Stomach (tissue), 9 donors: ENCODE data around the gene ISCA1. TPM values are rescaled to one million over a fixed set of nuclear protein-coding genes. Genes with fewer than 3 reads are reported as not detected.

ENCODE experiments used
- DNase-seq, 2 donors: peaks; one replicate each; pipeline versions ENCODE4 v3.0.0 to v3.0.0-alpha.2; 2013 to 2019
- H3K27ac ChIP-seq, 5 donors: fragments of 200-600 bp in 4 of 5; sonication (generic) in 4 of 5; one replicate each; pipeline ENCODE4 v1.5.1; 2013 to 2019; ENCODE audit warnings: mild to moderate bottlenecking in 1 of 5, moderate library complexity in 1 of 5
- H3K27me3 ChIP-seq, 3 donors: fragments of 200-600 bp; sonication (generic); one replicate each; pipeline ENCODE4 v1.5.1; 2017 to 2019; ENCODE audit warnings: mixed run types in 1 of 3
- H3K36me3 ChIP-seq, 4 donors: fragments of 200-600 bp; sonication (generic); 1 replicate in 3 of 4; 2 replicates in 1 of 4; pipeline ENCODE4 v1.5.1; 2016 to 2019
- H3K4me1 ChIP-seq, 4 donors: fragments of 200-600 bp; sonication (generic); one replicate each; pipeline ENCODE4 v1.5.1; 2016 to 2019
- H3K4me3 ChIP-seq, 4 donors: fragments of 200-600 bp; sonication (generic) in 3 of 4; one replicate each; pipeline ENCODE4 v1.5.1; 2016 to 2019; ENCODE audit warnings: mild to moderate bottlenecking in 1 of 4
- H3K9me3 ChIP-seq, 4 donors: fragments of 200-600 bp; sonication (generic); one replicate each; pipeline ENCODE4 v1.5.1; 2016 to 2019
- EP300 ChIP-seq: sonication (generic); formaldehyde crosslinking; IDR thresholded peaks from one replicate; pipeline ENCODE4 v1.6.1; 2017; ENCODE audit warnings: antibody characterized with exemption
- POLR2A ChIP-seq, 4 donors: fragments of 450-650 bp; IDR thresholded peaks; one replicate each; pipeline ENCODE4 v1.6.1; 2016; ENCODE audit warnings: antibody characterized with exemption in 4 of 4, control low read depth in 2 of 4, mild to moderate bottlenecking in 1 of 4, moderate library complexity in 1 of 4
- POLR2AphosphoS5 ChIP-seq, 3 donors: sonication (generic); formaldehyde crosslinking; IDR thresholded peaks; one replicate each; pipeline ENCODE4 v1.6.1; 2016; ENCODE audit warnings: antibody characterized with exemption in 3 of 3
- WGBS, 5 donors: extraction: QIAGEN DNeasy Blood & Tissue Kit in 3 of 5; methylation state at CpG; one replicate each; pipeline versions ENCODE4 v1.1.5 to v1.1.7; 2013 to 2018; 5-methylcytosine and 5-hydroxymethylcytosine counted together
- intact Hi-C: fragments of 100-400 bp; cut with DNase I; formaldehyde crosslinking; loops from one replicate; pipeline ENCODE4 v1.15.1; 2023; ENCODE audit warnings: low total_unique reads
- polyA plus RNA-seq, 3 donors: library from polyadenylated mRNA; stranded (reverse); fragments of 200-250 nt; gene quantifications; one replicate each; pipeline ENCODE4 v1.2.3, GENCODE V29; 2013
- total RNA-seq, 5 donors: library from RNA; depleted of rRNA; stranded (reverse); fragments of >200 nt; gene quantifications; one replicate each; pipeline versions ENCODE4 v1.1.0 to v1.2.3, GENCODE V29; 2014 to 2016
- TF ChIP-seq, protein P1 (sequence below), 7 experiments: fragments of 450-650 bp in 4 of 7; fragments of 200-600 bp in 3 of 7; sonication (generic) in 3 of 7; IDR thresholded peaks; one replicate each; pipeline ENCODE4 v1.5.1; 2016 to 2019; ENCODE audit warnings: antibody characterized with exemption in 7 of 7, control low read depth in 2 of 7, mild to moderate bottlenecking in 1 of 7
- donor health status: healthy with polysubstance abuse.
- donor health status: Bipolar disorder and iron deficiency.
- donor health status: healthy.

ISCA1 gene
- total and polyA plus RNA-seq, 8 donors, result 5.8 to 80.4 (median 32.2) TPM

- 83 to 87% (median 85%) methylated on average over 7 of the region's 7 CpGs for WGBS, 5 donors
- intact Hi-C loops, result no loop called here
Observed at GRCh38 chr9:86274821-86275643, 7.3 kb downstream of the ISCA1 start.

GRCh38 chr9:86272221-86272620, 10.1 kb downstream of the ISCA1 start:
- no peak for TF ChIP-seq EP300
- no peak for TF ChIP-seq POLR2AphosphoS5 (IDR thresholded peaks at IDR 0.05)
- TF ChIP-seq POLR2A (IDR thresholded peaks at IDR 0.05), result no peak
- DNase-seq, result no peak
- intact Hi-C loops, result no loop called here

More at GRCh38 chr9:86274821-86275643, 7.3 kb downstream of the ISCA1 start:
- DNase-seq, result no peak
- TF ChIP-seq, protein P1, sequence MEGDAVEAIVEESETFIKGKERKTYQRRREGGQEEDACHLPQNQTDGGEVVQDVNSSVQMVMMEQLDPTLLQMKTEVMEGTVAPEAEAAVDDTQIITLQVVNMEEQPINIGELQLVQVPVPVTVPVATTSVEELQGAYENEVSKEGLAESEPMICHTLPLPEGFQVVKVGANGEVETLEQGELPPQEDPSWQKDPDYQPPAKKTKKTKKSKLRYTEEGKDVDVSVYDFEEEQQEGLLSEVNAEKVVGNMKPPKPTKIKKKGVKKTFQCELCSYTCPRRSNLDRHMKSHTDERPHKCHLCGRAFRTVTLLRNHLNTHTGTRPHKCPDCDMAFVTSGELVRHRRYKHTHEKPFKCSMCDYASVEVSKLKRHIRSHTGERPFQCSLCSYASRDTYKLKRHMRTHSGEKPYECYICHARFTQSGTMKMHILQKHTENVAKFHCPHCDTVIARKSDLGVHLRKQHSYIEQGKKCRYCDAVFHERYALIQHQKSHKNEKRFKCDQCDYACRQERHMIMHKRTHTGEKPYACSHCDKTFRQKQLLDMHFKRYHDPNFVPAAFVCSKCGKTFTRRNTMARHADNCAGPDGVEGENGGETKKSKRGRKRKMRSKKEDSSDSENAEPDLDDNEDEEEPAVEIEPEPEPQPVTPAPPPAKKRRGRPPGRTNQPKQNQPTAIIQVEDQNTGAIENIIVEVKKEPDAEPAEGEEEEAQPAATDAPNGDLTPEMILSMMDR (IDR thresholded peaks at IDR 0.05), result no peak
- TF ChIP-seq EP300 (no peak), POLR2A (IDR thresholded peaks at IDR 0.05) (no peak), POLR2AphosphoS5 (IDR thresholded peaks at IDR 0.05) (no peak)
- H3K9me3 ChIP-seq, result no peaks in the 10 kb centered on the region
- no peak overlapping the region for H3K27ac ChIP-seq
- no peak overlapping the region for H3K4me3 ChIP-seq
- no peaks in the 10 kb centered on the region for H3K27me3 ChIP-seq
- H3K36me3 ChIP-seq, result peaks cover 6 to 33% (median 32%) of the 10 kb centered on the region in 4 donors
- peaks cover 8 to 51% (median 28%) of the 10 kb centered on the region in 4 donors for H3K4me1 ChIP-seq

DNA sequence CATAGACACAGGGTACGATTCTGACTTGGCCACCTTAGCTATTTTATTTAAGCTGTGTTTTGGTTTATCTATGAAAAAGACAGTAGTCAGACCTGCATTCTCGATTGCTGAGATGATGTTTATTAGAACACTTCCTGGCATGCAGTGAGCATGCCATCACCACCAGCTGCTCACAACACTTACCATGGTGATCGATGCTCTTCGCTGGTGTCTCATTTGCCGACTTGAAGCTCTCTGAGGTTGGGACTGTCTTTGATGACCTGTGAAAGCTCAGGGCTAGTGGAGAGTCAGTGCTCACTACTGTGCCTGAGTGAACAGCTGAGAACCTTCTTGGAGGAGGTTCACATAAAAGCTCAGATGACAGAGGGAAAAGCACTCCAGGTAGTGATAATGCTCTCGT, 18.5 kb downstream of the ISCA1 start:
- Histone ChIP-seq H3K27me3 (no peaks in the 10 kb centered on the region), H3K36me3 (peaks cover 9 to 60% (median 48%) of the 10 kb centered on the region in 4 donors)

More at GRCh38 chr9:86272221-86272620, 10.1 kb downstream of the ISCA1 start:
- 90 to 98% (median 94%) methylated on average over 4 of the region's 4 CpGs for WGBS, 5 donors
- H3K27ac ChIP-seq, result no peak overlapping the region
- H3K9me3 ChIP-seq, result no peaks in the 10 kb centered on the region
- H3K36me3 ChIP-seq, result peaks cover 8 to 46% (median 40%) of the 10 kb centered on the region in 4 donors
- no peak overlapping the region for H3K4me3 ChIP-seq
- peaks cover 0 to 30% (median 12%) of the 10 kb centered on the region in 4 donors for H3K4me1 ChIP-seq
- no peaks in the 10 kb centered on the region for H3K27me3 ChIP-seq

GRCh38 chr9:86262492-86262891, 19.8 kb downstream of the ISCA1 start:
- no peak for DNase-seq
- Histone ChIP-seq H3K4me1 (no peaks in the 10 kb centered on the region), H3K36me3 (peaks cover 7 to 49% (median 42%) of the 10 kb centered on the region in 4 donors), H3K27me3 (no peaks in the 10 kb centered on the region), H3K27ac (no peak overlapping the region), H3K4me3 (no peak overlapping the region), H3K9me3 (no peaks in the 10 kb centered on the region)
- no peak for TF ChIP-seq POLR2AphosphoS5 (IDR thresholded peaks at IDR 0.05)
- TF ChIP-seq EP300, result no peak
- no peak for TF ChIP-seq POLR2A (IDR thresholded peaks at IDR 0.05)
- TF ChIP-seq, protein P1 (IDR thresholded peaks at IDR 0.05), result no peak
- 74 to 93% (median 90%) methylated on average over 4 of the region's 4 CpGs for WGBS, 5 donors
- intact Hi-C loops, result no loop called here

More for the DNA sequence above, 18.5 kb downstream of the ISCA1 start:
- Histone ChIP-seq H3K9me3 (no peaks in the 10 kb centered on the region), H3K27ac (no peak overlapping the region), H3K4me1 (no peaks in the 10 kb centered on the region), H3K4me3 (no peak overlapping the region)
- intact Hi-C loops, result no loop called here
- TF ChIP-seq EP300 (no peak), POLR2AphosphoS5 (IDR thresholded peaks at IDR 0.05) (no peak), POLR2A (IDR thresholded peaks at IDR 0.05) (no peak)
- TF ChIP-seq, protein P1 (IDR thresholded peaks at IDR 0.05), result no peak
- WGBS, 5 donors, result 88 to 95% (median 92%) methylated on average over 6 of the region's 6 CpGs
- no peak for DNase-seq
